GM18873 (cell line): ENCODE data around the gene PRKAR1A.
"Not testable (repeated sequence)": the region's sequence is repeated elsewhere in the genome, so short reads cannot be mapped to it uniquely, and the experiment has no call there.

Source experiments
- ATAC-seq: cut with Tn5 transposase; IDR thresholded peaks from one replicate; pipeline ENCODE4 v1.9.1; 2021; ENCODE audit warnings: mild to moderate bottlenecking, moderate library complexity, moderate number of reproducible peaks; ENCODE audit not compliant: unreplicated experiment, low FRiP score

Gene PRKAR1A

DNA sequence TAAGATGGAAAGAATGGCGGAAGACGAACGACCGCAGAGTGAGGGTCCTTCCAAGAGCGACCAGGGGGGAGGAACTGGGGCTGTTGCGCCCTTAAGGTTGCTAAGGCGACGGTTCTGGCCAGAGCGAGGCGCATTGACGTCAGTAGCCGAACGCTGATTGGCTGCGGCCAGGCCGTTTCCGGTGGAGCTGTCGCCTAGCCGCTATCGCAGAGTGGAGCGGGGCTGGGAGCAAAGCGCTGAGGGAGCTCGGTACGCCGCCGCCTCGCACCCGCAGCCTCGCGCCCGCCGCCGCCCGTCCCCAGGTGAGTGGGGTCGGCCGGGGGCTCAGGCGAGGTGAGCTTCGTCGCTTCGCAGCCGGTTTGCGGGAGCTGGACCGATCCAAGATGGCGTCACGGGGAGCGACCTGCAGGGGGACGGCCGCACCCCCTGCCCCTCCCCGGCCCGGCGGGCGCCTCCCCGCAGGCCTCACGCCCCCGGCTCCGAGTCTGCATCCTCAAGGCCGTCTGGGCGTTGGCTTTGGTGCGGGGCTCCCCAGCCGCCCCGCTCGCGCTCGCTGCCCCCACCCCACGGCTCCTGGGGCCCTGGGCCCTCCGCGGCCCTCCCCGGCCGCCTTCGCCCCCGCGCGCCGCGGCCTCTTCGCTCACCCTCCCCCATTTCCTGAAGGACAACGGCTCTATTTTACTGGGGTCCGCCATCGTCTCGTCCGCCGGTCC is at the start of gene PRKAR1A:
TSS of gene PRKAR1A (plus strand) at position 184 of the 713 bp plus-strand sequence. CDS start 2,970 bp downstream, outside the sequence.
- ATAC-seq: peak; percentile 94

DNA sequence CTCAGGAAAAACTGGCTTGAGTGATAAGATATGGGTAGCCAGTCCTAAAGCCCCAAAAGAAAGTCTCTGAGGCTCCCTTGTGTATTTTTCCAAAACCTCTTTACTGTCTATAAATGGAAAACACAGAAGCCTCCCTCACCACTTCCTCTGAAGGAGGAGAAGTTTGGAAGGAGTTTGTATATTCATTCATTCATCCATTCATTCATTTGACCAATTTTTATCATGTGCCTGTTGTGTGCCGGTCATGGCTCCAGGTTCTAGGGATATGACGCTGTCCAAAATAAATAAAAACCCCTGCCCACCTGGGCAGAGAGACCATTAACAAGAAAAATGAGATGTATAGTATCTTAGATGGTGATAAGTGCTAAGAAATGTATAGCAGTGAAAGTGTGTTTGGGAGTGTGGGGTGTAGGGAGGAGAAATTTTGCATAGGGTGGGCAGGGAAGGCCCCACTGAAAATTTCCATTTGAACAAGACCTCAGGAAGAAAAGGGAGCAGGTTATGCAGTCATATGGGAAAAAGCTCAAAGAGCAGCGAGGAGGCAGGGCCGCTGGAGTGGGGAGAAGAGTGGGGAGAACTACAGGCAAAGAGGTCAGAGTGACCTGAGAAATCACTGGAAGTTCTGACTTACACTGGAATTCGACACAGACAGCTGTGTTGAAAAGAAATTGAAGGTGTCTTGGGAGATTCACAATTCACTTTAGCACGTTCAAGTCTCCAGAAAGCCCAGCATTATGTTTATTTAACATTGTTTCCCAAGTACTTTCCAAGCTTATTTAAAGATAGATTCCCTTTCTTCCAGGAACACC is 48.8 kb upstream of the PRKAR1A start:
- ATAC-seq: no peak

DNA sequence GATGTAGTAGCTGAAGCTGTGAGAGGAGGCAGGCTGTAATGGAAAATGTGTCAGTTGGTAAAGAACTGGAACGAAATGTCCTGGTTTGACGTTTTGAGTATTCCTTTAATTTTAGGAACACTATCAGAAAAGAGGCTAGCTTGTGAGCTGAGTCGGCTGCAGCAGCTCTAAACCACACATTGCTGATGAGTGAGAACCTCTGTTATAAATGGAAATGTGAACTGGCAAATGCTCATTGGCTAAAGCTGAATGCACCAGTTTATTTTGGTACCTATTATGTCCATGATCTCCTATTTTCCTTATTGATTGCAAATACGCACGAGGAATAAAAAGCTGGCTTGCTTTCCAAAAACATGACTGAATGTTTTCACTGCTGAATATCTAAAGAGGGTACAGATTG is 43.9 kb upstream of the PRKAR1A start:
- no peak for ATAC-seq

DNA sequence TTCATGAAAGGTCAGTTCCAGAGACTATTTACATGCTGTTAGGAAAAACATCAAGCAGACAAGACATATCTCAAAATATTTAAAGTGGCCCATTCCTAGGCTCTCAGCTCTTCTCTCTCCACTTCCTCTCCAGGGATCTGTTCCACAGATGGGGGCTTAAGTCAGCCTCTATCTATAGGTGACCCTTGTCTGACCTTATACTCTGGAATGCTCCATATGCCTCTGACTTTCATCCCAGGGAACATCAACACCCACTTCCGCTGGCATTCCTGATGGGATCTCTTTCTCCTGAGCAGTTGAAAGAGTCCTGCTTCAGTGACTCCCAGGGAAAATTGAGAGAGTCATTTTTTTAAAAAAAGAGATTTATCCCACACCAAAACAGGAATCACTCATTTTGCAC is 43.4 kb upstream of the PRKAR1A start:
- ATAC-seq: no peak

DNA sequence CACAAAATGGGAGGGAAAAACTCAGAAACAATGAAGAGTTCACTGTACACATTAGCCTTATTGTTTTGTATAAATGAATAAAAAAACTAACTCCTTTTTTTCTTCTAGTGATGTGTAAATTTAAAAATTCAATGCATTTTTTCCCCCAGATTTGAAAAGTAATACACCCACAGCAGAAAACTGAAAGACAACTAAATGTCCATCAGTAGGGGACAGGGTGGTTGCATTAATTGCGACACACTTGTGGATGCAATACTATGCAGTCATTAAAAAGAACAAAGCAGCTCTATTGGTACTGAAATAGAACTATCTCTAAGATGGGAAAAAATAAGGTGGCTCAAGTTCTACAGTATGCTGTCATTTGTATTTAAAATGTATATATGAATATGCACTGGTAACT is 41.3 kb upstream of the PRKAR1A start:
- ATAC-seq: no peak

DNA sequence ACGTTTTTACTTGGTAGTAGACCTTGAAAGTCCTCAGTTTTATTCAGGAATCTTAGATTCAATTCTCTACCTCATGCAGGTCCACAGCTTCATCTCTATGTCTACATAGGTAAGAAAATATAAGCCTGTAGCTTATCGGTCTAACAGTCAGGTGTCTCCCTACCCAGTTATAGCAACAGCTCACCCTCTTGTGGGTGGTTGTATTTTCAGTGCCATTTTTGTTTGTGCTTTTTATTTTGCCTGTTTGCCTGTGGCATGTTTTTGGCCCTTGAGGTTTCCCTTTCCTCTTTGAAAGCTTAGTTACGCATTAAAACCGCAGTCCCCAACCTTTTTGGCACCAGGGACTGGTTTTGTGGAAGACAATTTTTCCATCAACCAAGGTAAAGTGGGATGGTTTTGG is 31.3 kb upstream of the PRKAR1A start:
- no peak for ATAC-seq

DNA sequence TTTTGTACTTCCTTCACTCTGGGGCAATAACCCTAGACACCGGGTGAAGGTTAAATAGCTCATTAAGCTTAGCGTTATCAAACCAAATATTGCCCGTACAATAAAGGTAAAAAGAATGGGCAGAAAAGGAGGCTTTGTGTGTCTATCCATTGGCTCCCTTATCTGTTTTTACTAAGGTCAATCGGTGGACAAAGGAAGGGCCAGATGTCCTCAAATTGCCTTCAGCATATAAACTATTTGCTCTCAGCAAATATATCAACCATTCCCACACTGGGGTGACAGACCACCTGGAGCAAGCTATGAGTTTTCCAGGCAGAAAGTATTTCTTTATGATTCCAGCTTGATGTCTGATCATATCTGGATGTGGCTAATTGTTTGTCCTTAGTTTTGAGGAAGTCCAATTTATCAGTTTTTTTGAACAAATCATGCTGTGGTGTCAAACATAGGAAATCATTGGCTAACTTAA is 29.6 kb upstream of the PRKAR1A start:
- no peak for ATAC-seq

DNA sequence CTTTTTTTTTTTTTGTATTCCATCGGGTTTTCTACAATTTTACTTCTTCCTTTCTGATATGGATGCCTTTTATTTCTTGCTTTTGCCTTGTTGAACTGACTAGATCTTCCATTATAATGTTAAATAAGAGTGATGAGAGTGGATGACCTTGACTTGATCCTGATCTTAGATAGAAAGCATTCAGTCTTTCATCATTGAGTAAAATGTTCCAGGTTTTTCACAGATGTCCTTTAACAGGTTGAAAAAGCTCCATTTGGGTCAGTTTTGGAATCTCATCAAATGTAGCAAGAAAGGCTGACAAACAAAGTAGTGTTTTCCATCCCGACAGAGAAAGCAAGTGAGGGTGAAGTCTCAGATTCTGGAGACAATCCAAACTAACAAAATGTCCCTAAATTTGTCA is 27.8 kb upstream of the PRKAR1A start:
- ATAC-seq: no peak

DNA sequence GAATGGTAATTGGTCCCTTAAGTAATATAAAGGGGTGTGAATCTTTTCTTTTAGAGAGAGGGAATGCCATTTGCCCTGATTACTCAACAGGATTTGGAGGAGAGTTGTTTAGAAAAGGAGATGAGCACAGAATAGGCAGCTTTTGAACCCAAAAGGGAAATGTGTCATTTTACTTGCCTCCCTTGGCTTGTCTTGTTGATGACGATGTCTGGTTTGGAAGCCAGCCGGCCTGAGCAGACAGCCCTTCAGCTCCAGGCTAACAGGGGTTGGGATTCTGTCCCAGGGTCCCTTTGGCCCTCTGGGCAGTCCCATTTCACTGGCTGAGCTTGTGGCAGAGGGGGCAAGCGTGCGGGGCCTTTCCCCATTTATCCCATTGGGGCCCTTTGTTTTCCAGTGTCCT is 22.3 kb upstream of the PRKAR1A start:
- ATAC-seq: no peak

DNA sequence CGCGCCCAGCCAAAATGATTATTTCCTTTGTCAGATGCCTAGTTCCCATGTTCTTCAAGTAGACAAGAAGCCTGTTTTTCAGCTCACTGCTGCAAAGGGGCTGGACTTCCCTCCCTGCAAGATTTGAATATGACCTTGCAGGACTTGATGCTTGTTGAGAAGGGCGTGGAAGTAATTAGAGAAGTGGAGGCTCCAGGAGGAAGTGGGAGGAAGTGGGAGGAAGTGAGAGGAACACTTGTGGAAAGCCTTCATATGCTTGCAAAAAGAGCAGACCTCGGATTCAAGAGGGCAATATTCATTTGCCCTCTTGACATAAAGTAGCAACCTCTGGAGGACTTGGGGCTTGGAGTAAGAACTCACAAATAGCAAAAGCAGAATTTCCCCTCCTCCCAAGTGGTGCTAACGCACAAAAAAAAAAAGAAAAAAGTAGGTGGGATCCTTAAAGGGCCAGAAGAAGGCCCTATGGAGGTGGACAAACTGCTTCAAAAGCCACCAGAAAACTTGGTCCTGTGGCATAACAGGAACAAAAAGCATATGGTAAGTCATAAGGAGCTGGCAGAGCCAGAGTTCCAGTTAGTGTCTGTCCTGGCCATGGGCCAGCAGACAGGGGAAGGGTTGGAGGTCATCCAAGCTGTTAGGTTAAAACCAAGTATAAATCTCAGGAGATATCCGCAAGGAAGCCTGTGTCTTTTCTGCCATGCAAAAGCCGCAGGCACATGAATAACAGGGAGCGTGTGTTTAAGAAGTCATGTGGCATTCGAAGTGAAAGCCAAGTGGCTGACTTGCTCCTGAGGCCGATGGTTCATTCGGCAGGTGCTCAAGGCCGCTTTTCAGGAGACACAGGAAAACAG is 20.6 kb upstream of the PRKAR1A start:
- no peak for ATAC-seq

DNA sequence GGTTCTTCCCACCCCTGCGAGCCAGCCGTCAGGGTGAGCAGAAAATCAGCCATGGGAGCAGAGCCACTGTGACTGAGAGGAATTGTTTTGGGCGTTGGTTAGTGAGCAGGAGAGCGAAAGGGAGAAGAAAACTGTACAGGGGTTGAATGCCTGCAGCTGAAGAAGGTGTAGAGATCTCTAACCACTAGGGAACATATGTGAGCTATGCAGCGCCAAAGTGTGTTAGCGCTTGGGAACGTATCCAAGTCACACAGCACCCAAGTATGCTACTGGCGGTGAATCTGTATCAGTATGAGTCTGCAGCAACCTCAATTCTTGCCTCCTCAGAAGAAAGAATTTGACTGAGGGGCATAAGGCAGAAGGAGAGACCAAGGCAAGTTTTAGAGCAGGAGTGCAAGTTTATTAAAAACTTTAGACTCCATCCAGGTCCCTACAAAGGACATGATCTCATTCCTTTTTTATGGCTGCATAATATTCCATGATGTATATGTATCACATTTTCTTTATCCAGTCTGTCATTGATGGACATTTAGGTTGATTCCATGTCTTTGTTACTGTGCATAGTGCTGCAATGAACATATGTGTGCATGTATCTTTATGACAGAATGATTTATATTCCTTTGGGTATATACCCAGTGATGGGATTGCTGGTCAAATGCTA is 19.7 kb upstream of the PRKAR1A start:
- not testable (repeated sequence) for ATAC-seq

DNA sequence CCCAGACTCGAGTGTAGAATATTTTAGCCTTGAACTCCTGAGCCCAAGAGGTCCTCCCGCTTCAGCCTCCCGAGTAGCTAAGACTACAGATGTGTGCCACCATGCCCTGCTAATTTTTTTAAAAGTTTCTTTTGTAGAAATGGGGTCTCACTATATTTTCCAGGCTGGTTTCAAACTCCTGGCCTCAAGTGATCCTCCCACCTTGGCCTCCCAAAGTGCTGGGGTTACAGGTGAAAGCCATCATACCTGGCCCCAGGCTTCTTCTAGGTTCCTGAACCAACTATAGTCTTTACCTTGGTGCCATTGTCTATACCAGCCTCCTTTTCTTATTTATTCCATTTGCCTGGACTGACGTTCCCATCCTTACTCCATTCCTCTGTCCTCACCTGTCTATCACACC is 17.1 kb upstream of the PRKAR1A start:
- no peak for ATAC-seq

DNA sequence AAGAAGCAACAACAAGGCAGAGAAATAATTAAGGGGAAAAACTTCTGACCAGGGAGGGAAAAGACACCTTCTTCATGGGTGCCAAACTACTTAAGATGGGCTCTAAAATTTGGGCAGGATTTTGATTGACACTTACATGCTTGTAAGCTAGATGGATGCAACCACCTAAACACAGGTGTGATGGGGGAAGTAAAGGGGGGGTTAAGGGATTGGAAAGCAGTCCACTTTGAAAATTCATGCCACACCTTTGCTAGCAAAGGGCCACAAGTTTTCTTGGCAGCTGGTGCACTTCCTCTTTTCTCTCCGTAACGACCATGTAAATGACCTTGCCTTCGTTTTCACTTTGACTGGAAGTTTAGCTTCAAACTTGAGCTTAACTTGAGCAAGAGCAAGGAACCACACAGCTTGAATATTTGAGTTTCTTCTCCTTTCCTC is 14.3 kb upstream of the PRKAR1A start:
- ATAC-seq: peak; percentile 95

DNA sequence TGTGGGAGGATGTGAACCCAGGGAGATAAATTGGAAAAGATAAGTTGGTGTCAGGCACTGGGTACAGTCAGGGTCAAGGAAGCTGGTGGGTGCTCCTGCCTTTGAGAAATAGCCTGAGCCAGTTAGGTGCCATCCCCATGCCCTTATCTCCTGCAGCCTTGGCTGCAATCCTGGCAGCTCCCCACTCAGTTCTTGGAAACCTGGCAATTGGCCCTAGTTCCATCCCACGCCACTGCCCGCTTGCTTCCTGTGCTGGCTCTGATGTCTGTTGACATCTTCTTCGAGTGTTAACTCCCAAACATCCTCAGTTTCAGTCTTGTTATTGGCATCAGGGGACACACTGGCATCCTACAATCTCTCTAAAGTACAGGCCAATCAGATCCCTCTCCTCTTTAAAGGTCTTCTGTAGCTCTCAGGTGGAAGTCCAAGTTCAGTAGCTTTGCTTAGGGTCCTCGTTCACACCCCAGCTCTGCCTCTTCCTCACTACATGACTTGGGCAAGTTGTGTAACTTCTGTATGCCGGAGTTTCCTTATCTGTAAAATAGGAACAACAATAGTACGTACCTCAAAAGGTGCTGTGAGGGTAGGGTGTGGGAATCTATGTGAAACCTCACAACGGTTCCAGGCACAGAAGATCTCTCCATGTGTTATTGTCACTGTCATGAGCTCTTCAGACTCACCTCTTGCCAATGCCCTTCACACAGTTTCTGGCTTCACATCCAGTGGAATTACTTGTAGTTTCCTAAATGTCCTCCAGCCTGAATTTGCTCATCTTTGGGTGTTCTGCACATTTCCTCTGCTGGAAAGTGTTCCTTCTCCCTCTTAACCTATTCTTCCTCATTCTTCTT is 13.5 kb upstream of the PRKAR1A start:
- no peak for ATAC-seq

DNA sequence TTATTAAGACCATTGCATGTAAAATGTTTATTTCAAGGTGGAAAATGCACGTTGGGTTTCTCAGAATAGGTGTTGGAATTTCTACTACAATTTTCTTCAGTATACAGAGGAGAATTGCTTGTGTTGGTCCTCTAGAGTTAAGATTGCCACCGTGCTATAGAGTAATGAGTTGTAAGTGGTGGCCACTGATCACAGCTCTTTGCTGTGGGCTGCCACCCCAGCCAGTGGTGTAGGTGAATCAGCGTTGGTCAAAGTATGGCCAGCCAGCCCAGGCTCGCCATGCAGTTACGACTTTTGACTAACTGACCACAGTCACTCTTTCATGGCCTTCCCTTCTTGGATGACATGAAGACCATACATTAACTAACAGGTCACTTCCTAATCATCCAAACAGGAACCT is 12.6 kb upstream of the PRKAR1A start:
- no peak for ATAC-seq

DNA sequence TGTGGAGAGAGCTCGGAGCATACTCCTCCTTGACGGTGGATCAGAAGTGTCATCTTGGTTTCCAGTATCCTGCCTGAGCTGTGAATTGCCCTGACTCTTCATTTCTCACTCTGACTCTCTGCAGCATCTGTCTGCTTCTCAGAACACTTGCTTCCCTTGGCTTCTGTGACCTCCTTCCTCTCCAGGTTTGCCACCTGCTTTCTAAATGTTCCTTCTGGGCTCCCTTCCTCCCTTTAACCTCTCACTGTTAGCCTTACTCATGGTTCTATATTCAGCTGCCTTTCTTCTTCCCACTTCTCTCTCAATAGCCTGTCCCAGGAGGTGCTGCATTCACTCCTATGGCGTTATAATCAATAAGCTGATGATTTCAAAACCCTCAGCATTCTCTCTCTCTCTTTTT is 11.2 kb upstream of the PRKAR1A start:
- no peak for ATAC-seq

DNA sequence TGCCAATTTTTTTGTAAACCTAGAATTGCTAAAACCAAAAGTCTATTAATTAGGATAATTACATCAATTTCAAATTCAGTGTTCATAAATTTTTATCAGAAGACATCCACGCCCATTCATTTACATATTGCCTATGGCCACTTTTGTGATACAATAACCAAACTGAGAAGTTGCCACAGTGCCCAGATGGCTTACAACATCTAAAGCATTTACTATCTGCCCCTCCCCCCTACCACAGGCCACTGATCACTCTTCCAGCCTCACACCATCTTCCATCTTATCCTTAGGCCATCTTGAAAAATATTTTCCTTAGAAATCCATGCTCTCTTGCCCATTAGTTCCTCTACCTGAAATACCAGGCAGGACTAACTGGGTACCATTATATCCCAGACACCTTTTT is 6.3 kb upstream of the PRKAR1A start:
- ATAC-seq: no peak

DNA sequence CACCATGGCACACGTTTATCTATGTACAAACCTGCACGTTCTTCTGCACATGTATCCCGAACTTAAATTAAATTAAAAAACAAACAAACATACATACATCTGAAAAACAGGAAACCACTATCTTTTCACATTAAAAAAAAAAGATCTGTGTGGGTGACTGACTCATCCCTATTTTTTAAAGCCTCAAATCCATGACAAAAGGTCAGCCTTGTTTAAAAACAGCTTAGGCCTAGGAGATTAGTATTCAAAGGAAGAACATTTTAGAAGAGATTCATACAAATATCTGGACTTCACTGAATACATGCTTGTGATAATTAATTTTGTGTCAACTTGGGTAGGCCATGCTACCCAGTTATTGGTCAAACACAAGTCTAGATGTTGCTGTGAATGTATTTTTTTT is 4.7 kb upstream of the PRKAR1A start:
- no peak for ATAC-seq
